Activated CD8-positive, alpha-beta memory T cell treated with anti-CD3 and anti-CD28 coated beads, Interleukin-2, amount 50 U/mL, for 24 hours (primary cell): ENCODE results near the gene KLHL24.
"Not testable (repeated sequence)": the region's sequence is repeated elsewhere in the genome, so short reads cannot be mapped to it uniquely, and the experiment has no call there.

Source experiments
- DNase-seq: peaks from one replicate; pipeline ENCODE4 v3.0.0-alpha.2; 2020; ENCODE audit errors: extremely low read depth

KLHL24 gene, protein sequence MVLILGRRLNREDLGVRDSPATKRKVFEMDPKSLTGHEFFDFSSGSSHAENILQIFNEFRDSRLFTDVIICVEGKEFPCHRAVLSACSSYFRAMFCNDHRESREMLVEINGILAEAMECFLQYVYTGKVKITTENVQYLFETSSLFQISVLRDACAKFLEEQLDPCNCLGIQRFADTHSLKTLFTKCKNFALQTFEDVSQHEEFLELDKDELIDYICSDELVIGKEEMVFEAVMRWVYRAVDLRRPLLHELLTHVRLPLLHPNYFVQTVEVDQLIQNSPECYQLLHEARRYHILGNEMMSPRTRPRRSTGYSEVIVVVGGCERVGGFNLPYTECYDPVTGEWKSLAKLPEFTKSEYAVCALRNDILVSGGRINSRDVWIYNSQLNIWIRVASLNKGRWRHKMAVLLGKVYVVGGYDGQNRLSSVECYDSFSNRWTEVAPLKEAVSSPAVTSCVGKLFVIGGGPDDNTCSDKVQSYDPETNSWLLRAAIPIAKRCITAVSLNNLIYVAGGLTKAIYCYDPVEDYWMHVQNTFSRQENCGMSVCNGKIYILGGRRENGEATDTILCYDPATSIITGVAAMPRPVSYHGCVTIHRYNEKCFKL

DNA sequence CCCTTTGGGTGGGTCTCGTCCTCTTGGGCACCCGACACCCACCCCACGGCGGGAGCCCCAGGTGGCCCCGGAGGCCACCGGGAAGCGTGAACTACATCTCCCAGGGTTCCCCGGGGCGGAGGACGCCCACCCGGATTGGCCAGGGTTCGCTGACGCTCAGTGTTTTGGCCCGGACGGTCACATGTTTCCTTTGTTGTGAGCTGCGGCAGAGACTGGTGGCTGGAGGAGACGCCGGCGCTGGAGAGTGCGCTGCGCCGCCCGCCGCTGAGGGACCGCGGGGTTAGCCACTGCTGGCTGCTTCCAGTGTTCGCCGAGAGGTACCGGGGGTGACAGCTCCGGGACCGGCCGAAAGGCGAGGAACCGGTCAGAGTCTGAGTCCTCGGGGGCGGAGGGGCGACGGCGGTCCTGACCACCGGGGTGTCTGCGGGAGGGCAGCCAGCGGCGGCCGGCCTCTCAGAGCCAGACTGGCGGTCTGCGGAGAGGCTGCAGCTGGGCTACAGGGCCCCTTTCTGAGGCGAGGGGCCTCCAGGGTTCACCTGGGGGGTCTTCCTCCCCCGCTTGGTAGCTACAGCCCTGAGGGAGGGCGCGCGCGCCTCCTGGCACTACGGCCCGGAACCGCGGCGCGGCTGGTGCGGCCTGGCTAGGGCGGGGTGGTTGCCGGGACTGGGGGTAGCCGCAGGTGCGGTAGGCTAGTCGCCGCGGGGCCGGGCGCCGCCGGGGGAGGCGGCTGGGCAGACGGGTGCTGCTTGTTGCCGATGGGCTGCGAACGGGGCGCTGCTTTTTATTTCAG, at the start of gene KLHL24:
KLHL24 (plus strand) TSS at position 193 of the 790 bp plus-strand sequence. CDS start 14,734 bp downstream, outside the sequence.
- DNase-seq, result peak; percentile 81

- no peak for DNase-seq
Measured at GRCh38 chr3:183586477-183586876, 48.9 kb upstream of the KLHL24 start.

- DNase-seq, result no peak
Measured at GRCh38 chr3:183587336-183587735, 48.1 kb upstream of the KLHL24 start.

- DNase-seq, result no peak
Measured at GRCh38 chr3:183590442-183590841, 45.0 kb upstream of the KLHL24 start.

- DNase-seq, result no peak
Measured at GRCh38 chr3:183591881-183592521, 43.4 kb upstream of the KLHL24 start.

GRCh38 chr3:183592821-183593220, 42.6 kb upstream of the KLHL24 start:
- DNase-seq, result no peak

GRCh38 chr3:183594636-183595035, 40.8 kb upstream of the KLHL24 start:
- DNase-seq, result no peak

DNA sequence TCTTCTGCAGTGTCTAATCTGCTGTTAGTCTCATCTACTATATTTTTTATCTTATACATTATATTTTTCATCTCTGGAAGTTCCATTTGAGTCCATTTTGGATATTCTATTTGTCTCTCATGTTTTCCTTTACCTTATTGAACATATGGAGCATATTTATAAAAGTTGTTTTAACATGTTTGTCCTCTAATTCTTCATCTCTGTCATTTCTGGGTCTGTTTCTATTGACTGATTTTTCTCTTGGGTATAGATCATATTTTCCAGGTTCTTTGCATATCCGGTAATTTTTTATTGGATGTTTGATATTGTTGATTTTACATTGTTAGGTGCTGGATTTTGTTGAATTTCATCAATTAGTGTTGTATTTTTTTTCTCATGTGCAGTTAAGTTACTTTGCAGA, 37.5 kb upstream of the KLHL24 start:
- DNase-seq, result no peak

GRCh38 chr3:183611326-183611725, 24.1 kb upstream of the KLHL24 start:
- DNase-seq, result not testable (repeated sequence)

DNA sequence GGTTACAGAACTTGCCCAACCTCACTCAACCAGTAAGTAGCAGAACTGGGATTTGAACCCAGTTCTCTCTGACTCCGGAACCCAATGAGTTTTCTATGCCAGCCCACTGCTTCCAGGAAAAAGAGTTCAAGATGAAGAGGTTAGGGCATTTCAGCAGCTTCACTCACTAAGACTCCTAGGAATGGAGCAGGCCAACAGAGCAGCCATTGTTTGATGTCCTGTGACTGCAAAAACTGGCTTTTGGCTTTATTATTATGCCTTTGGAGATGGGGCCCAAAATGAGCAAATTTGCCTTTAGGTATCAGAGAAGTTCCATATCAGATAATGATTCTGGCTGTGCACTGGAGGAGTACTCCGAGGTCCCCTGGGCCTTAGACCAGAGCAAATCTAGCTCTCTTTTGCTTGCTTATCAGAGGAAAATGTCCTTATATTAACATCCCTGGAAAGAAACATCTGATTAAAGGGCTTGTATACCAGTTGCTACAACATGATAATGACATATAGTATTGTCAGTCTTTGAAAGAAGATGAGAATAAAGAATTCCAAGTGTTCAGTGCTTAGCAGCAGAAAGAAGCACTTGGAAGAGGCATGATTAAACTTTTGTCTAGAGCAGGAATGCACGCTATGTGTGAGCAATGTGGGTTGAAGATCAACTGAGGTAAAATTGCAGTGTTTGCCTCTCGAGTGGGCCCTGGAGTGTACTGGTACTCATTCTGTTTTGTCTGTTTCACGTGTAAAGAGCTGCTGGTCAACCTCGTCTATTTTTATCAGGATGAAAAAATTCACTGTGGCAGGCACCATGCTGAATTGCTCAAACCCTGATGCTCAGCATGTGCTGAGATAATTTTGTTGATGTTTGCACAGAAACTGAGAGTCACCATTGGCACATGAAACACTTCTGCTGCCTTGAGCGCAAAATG, 21.8 kb upstream of the KLHL24 start:
- DNase-seq, result no peak

DNA sequence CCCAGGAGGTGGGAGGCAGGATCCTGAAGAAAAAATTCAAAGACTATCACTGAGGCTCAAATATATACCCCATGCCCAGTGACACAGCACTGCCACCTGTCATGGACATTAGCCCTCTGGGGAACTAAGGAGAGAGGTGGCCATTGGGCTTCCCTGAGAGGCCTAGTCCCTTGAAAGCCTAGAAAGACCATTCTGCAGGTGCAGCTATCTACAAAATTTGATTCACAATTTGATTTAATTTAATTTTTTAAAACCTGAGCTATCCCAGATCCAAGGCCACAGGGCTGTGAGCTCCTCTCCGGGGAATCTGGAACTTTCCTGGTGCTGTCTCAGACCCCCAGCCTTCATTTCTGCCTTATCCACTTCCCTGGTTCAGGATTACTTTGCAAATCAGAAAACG, 16.9 kb upstream of the KLHL24 start:
- no peak for DNase-seq

DNA sequence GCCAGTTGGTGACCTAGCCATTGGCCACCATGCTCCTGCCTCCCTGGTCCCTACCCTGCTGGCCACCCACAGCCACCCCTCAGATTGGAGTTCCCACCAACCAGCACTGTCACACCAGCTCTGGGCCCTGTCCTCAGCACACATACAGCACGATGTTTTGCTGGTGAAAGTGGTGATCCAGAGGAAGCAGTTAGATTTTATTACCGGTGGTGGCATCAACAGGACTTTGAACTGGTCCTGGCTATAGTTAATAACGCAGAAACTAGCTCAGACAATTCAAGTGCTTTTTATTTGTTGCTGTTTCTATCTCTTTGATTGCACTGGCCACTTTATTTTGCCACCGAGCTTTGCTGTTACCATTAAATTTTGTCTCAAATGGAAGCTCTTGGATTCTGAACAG, 16.4 kb upstream of the KLHL24 start:
- no peak for DNase-seq

DNA sequence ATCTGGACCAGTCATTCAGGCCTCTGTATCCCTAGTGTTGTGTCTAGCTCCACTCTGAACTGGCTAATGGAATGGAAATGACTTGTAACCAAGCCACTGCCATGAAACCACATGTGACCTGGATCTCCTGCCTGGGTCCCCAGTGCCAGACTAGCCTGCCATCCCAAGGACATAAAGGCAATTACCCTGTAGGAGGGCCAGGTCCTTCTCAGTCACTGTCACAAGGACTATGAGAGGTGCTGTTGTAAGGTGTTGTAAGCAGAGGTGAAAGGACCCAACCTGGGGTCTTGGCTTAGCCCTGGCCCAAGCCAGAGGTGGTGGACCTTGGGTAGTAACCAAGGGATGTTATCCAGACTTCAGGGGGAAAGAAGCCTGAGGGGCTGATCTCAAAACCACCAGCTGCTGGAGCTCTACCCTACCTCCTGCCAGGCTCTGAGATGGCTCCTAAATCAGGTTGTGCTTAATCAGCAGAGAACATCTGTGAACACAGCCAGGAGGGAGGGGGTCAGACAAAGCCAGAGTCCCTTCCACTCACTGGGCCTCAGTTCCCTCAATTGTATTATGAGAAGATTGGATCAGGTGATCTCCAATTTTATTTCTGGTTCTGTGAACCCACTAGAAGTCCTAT, 15.7 kb upstream of the KLHL24 start:
- DNase-seq, result no peak

- DNase-seq, result no peak
Measured at GRCh38 chr3:183620252-183620628, 15.2 kb upstream of the KLHL24 start.

GRCh38 chr3:183622473-183622872, 12.9 kb upstream of the KLHL24 start:
- DNase-seq, result not testable (repeated sequence)

DNA sequence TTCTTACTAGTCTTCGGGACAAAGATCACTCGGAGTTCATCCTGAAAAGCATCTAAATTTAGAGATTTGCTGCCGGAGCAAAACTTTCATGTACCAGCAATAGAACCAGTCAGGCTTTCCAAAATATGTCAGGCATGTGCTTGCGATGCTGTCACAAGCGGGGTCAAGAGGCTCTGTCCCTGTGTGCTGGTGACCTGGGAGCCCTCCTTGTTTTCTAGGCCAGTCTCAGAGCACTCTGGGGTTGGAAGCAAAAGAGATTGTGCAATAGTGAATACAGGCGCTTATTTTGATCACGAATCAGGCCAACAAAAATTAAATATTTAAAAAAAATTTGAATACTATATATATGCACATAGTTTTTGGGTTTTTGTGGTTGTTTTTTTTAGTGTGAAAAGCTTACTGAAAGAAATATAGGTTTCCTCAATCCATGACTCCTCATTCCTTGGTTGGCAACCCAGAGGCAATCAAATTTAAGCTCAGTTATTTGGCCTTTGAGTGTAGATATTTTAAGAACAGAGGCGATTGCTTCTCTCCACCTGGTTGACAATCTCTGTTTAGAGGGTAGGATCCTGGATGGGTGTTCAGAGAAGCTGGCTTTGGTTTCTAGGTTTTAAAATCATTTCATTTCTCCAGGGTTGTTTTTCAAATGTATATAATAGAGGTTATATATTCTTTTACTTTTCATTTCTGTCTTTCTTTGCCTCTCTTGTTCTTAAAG, 8.4 kb upstream of the KLHL24 start:
- no peak for DNase-seq

- no peak for DNase-seq
Measured at GRCh38 chr3:183629546-183630301, 5.7 kb upstream of the KLHL24 start.

GRCh38 chr3:183631715-183632114, 3.7 kb upstream of the KLHL24 start:
- DNase-seq, result no peak

DNA sequence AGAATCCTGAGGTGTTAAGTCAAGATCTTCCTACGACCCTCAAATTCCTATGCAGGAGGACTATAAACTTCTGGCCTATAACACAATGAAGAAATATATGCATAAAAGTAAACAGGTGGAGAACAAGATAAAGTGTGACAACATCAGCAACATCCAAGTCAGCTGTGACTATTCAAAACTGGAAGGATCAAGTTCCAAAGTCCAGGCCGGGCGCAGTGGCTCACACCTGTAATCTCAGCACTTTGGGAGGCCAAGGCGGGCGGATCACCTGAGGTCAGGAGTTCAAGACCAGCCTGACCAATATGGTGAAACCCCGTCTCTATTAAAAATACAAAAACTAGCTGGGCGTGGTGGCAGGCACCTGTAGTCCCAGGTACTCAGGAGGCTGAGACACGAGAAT, 2.7 kb upstream of the KLHL24 start:
- DNase-seq, result not testable (repeated sequence)
